ENCODE data around the gene GHSR.

- no peak for TF ChIP-seq CTCF (IDR thresholded peaks at IDR 0.05; ENCODE audit: control extremely low read depth in 1 of 3, insufficient read depth in 1 of 3, low read depth in 1 of 3, low read length in 3 of 3)
- no peak for TF ChIP-seq ATF2 (IDR thresholded peaks at IDR 0.05; ENCODE audit: low read length)
- no peak for TF ChIP-seq SIRT6 (IDR thresholded peaks at IDR 0.05; ENCODE audit: low read length)
- TF ChIP-seq HDAC2 (IDR thresholded peaks at IDR 0.05; ENCODE audit: borderline replicate concordance in 1 of 2, low read depth in 2 of 2, low read length in 2 of 2), result no peak
- TF ChIP-seq SUZ12 (IDR thresholded peaks at IDR 0.05; ENCODE audit: low read length), result peak; percentile 65
- no peak for TF ChIP-seq TBP (IDR thresholded peaks at IDR 0.05; ENCODE audit: low read depth, low read length)
- no peak for TF ChIP-seq GABPA (IDR thresholded peaks at IDR 0.05; ENCODE audit: borderline replicate concordance, insufficient read depth, low read length)
- peak; percentile 72 for TF ChIP-seq EZH2 (IDR thresholded peaks at IDR 0.05; ENCODE audit: low read depth, low read length, severe bottlenecking)
Measured at GRCh38 chr3:172448661-172449465, 607 bp upstream of the GHSR start.

Data from H1 (cell line).